HEK293 (cell line): ENCODE results near the gene SLC2A8.

Source experiments
- CTCF ChIA-PET: fragments of 350-600 bp; formaldehyde crosslinking; extraction: SDS; loops from one replicate; lab custom pipeline; 2021; ENCODE audit warnings: antibody characterized with exemption; lab: Yijun Ruan, JAX
- POLR2A ChIA-PET: fragments of 300-600 bp; formaldehyde crosslinking; extraction: SDS; loops from one replicate; lab custom pipeline; 2020; ENCODE audit warnings: antibody characterized with exemption, inconsistent platforms; lab: Yijun Ruan, JAX
- H3K27ac ChIP-seq: fragments of 200-500 bp; sonication (Bioruptor generic); 2 replicates; pipeline ENCODE4 v1.5.1; 2014; ENCODE audit warnings: low read depth, low read length, control low read depth, inconsistent platforms; ENCODE audit errors: extremely low read depth
- H3K36me3 ChIP-seq, 2 experiments: fragments of 200-500 bp in 1 of 2; sonication (Bioruptor generic) in 1 of 2; 1 replicate in 1 of 2; 2 replicates in 1 of 2; pipeline ENCODE4 v1.5.1; 2014 to 2017; ENCODE audit warnings: inconsistent platforms in 2 of 2, low read length in 2 of 2; ENCODE audit not compliant: control insufficient read depth in 2 of 2, insufficient read depth in 1 of 2
- H3K4me1 ChIP-seq: fragments of 200-500 bp; sonication (Bioruptor generic); 2 replicates; pipeline ENCODE4 v1.5.1; 2014; ENCODE audit warnings: mild to moderate bottlenecking, low read length, inconsistent platforms; ENCODE audit not compliant: control insufficient read depth, insufficient read depth
- H3K4me3 ChIP-seq: 2 replicates; pipeline ENCODE4 v1.5.1; 2011; ENCODE audit warnings: low read depth, mild to moderate bottlenecking, control low read depth, low read length, moderate library complexity
- H3K9me3 ChIP-seq: fragments of 200-500 bp; sonication (Bioruptor generic); 2 replicates; pipeline ENCODE4 v1.5.1; 2014; ENCODE audit warnings: low read depth, low read length, inconsistent platforms; ENCODE audit not compliant: control insufficient read depth, insufficient read depth
- EGR2 ChIP-seq: fragments of 450-650 bp; formaldehyde crosslinking; IDR thresholded peaks from 2 replicates; pipeline ENCODE4 v1.5.1; 2016; ENCODE audit warnings: low read depth, missing biosample characterization, missing genetic modification characterization
- GLIS1 ChIP-seq: fragments of 450-650 bp; formaldehyde crosslinking; IDR thresholded peaks from 2 replicates; pipeline ENCODE4 v1.5.1; 2016; ENCODE audit warnings: missing biosample characterization, missing genetic modification characterization
- GLIS2 ChIP-seq: fragments of 450-650 bp; formaldehyde crosslinking; IDR thresholded peaks from 2 replicates; pipeline ENCODE4 v1.5.1; 2016; ENCODE audit warnings: missing biosample characterization, missing genetic modification characterization
- KLF9 ChIP-seq: fragments of 450-650 bp; formaldehyde crosslinking; IDR thresholded peaks from 2 replicates; pipeline ENCODE4 v1.5.1; 2016; ENCODE audit warnings: missing biosample characterization, missing genetic modification characterization, low read depth
- SALL2 ChIP-seq: fragments of 450-650 bp; formaldehyde crosslinking; IDR thresholded peaks from 2 replicates; pipeline ENCODE4 v1.5.0; 2017; ENCODE audit warnings: missing biosample characterization, mild to moderate bottlenecking, missing genetic modification characterization, borderline replicate concordance
- SCRT1 ChIP-seq: fragments of 450-650 bp; formaldehyde crosslinking; IDR thresholded peaks from 2 replicates; pipeline ENCODE4 v1.5.1; 2016; ENCODE audit warnings: missing biosample characterization, missing genetic modification characterization, borderline replicate concordance
- SP3 ChIP-seq: fragments of 450-650 bp; formaldehyde crosslinking; IDR thresholded peaks from 2 replicates; pipeline ENCODE4 v1.5.1; 2016; ENCODE audit warnings: missing biosample characterization, missing genetic modification characterization
- SP7 ChIP-seq: fragments of 450-650 bp; formaldehyde crosslinking; IDR thresholded peaks from 2 replicates; pipeline ENCODE4 v1.5.1; 2016; ENCODE audit warnings: missing biosample characterization, missing genetic modification characterization
- ZEB2 ChIP-seq: fragments of 450-650 bp; formaldehyde crosslinking; IDR thresholded peaks from 2 replicates; pipeline ENCODE4 v1.5.1; 2016; ENCODE audit warnings: missing biosample characterization, missing genetic modification characterization
- ZFP3 ChIP-seq: fragments of 450-650 bp; formaldehyde crosslinking; IDR thresholded peaks from 2 replicates; pipeline ENCODE4 v1.5.1; 2016; ENCODE audit warnings: low read depth, missing biosample characterization, missing genetic modification characterization
- ZFP69B ChIP-seq: fragments of 450-650 bp; formaldehyde crosslinking; IDR thresholded peaks from 2 replicates; pipeline ENCODE4 v1.5.1; 2016; ENCODE audit warnings: missing biosample characterization, missing genetic modification characterization
- ZNF133 ChIP-seq: fragments of 450-650 bp; formaldehyde crosslinking; IDR thresholded peaks from 2 replicates; pipeline ENCODE4 v1.5.1; 2016; ENCODE audit warnings: missing biosample characterization, missing genetic modification characterization
- ZNF169 ChIP-seq: fragments of 450-650 bp; formaldehyde crosslinking; IDR thresholded peaks from 2 replicates; pipeline ENCODE4 v1.5.1; 2016; ENCODE audit warnings: missing biosample characterization, missing genetic modification characterization
- ZNF19 ChIP-seq: fragments of 450-650 bp; formaldehyde crosslinking; IDR thresholded peaks from 2 replicates; pipeline ENCODE4; 2016; ENCODE audit warnings: missing biosample characterization, missing genetic modification characterization, low read depth
- ZNF48 ChIP-seq: fragments of 450-650 bp; formaldehyde crosslinking; IDR thresholded peaks from 2 replicates; pipeline ENCODE4 v1.5.1; 2016; ENCODE audit warnings: missing biosample characterization, missing genetic modification characterization
- ZNF501 ChIP-seq: fragments of 450-650 bp; formaldehyde crosslinking; IDR thresholded peaks from 2 replicates; pipeline ENCODE4 v1.5.1; 2016; ENCODE audit warnings: missing biosample characterization, missing genetic modification characterization
- ZNF555 ChIP-seq: fragments of 450-650 bp; formaldehyde crosslinking; conservative IDR thresholded peaks from 2 replicates; pipeline ENCODE4 v1.5.1; 2017; ENCODE audit warnings: missing biosample characterization, mild to moderate bottlenecking, missing genetic modification characterization, inconsistent platforms
- ZNF600 ChIP-seq: fragments of 450-650 bp; formaldehyde crosslinking; IDR thresholded peaks from 2 replicates; pipeline ENCODE4 v1.5.1; 2016; ENCODE audit warnings: missing biosample characterization, missing genetic modification characterization
- ZNF624 ChIP-seq: fragments of 450-650 bp; formaldehyde crosslinking; IDR thresholded peaks from 2 replicates; pipeline ENCODE4 v1.5.1; 2017; ENCODE audit warnings: missing biosample characterization, missing genetic modification characterization
- ZNF629 ChIP-seq: fragments of 450-650 bp; formaldehyde crosslinking; IDR thresholded peaks from 2 replicates; pipeline ENCODE4 v1.5.1; 2017; ENCODE audit warnings: missing biosample characterization, missing genetic modification characterization
- ZNF664 ChIP-seq: fragments of 450-650 bp; formaldehyde crosslinking; IDR thresholded peaks from 2 replicates; pipeline ENCODE4 v1.5.1; 2016; ENCODE audit warnings: missing biosample characterization, missing genetic modification characterization
- ZNF792 ChIP-seq: fragments of 450-650 bp; formaldehyde crosslinking; IDR thresholded peaks from 2 replicates; pipeline ENCODE4 v1.5.1; 2016; ENCODE audit warnings: missing biosample characterization, missing genetic modification characterization
- ZNF843 ChIP-seq: fragments of 450-650 bp; formaldehyde crosslinking; IDR thresholded peaks from 2 replicates; pipeline ENCODE4 v1.5.1; 2016; ENCODE audit warnings: missing biosample characterization, missing genetic modification characterization
- TF ChIP-seq, protein P1 (sequence below): fragments of 450-650 bp; formaldehyde crosslinking; IDR thresholded peaks from 2 replicates; pipeline ENCODE4 v1.5.1; 2016; ENCODE audit warnings: missing biosample characterization, missing genetic modification characterization
- TF ChIP-seq, protein P2 (sequence below): fragments of 450-650 bp; IDR thresholded peaks from 2 replicates; pipeline ENCODE4 v1.5.1; 2018; ENCODE audit warnings: missing biosample characterization, mild to moderate bottlenecking, missing genetic modification characterization
- TF ChIP-seq, protein P3 (sequence below): fragments of 450-650 bp; formaldehyde crosslinking; IDR thresholded peaks from 2 replicates; pipeline ENCODE4 v1.5.1; 2017; ENCODE audit warnings: missing biosample characterization, mild to moderate bottlenecking, missing genetic modification characterization, moderate library complexity
- TF ChIP-seq, protein P4 (sequence below): fragments of 450-650 bp; formaldehyde crosslinking; IDR thresholded peaks from 2 replicates; pipeline ENCODE4 v1.5.1; 2017; ENCODE audit warnings: missing biosample characterization, missing genetic modification characterization
- TF ChIP-seq, protein P5 (sequence below): fragments of 450-650 bp; formaldehyde crosslinking; optimal IDR thresholded peaks from 2 replicates; pipeline ENCODE3; 2016; ENCODE audit warnings: missing biosample characterization, mild to moderate bottlenecking, missing genetic modification characterization
- TF ChIP-seq, protein P6 (sequence below): fragments of 450-650 bp; formaldehyde crosslinking; IDR thresholded peaks from 2 replicates; pipeline ENCODE4 v1.5.1; 2016; ENCODE audit warnings: missing biosample characterization, missing genetic modification characterization

Gene SLC2A8

DNA sequence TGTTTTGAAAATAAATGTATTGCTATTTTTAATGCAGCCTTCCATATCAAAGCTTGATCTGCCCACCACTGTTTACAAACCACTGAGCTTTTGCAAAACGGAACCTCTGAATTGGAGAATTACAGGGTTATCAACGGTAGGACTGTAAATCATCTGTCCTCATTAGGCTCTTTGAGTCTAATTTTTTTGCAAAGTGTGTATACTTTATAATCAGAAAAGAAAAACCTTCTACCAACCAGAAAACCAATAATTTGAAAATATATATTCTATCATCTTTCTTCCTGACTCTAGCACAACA lies 6.8 kb upstream of the SLC2A8 start:
- H3K4me1 ChIP-seq: peaks cover 12% of the 10 kb centered on the region
- no peak overlapping the region for H3K27ac ChIP-seq
- ChIA-PET CTCF (no interaction called here), POLR2A (no interaction called here)
- TF ChIP-seq ZNF792 (tag by site-specific recombination) (no peak), ZNF19 (no peak), ZNF501 (tag by site-specific recombination) (no peak), KLF9 (tag by site-specific recombination) (no peak), ZNF133 (tag by site-specific recombination) (no peak), ZNF555 (tag by site-specific recombination) (no peak), SP3 (tag by site-specific recombination) (no peak), ZNF169 (no peak), ZNF48 (no peak), SALL2 (no peak), ZFP69B (tag by site-specific recombination) (no peak), GLIS2 (tag by site-specific recombination) (no peak), SP7 (tag by site-specific recombination) (no peak), EGR2 (tag by site-specific recombination) (no peak)
- TF ChIP-seq, protein P1, sequence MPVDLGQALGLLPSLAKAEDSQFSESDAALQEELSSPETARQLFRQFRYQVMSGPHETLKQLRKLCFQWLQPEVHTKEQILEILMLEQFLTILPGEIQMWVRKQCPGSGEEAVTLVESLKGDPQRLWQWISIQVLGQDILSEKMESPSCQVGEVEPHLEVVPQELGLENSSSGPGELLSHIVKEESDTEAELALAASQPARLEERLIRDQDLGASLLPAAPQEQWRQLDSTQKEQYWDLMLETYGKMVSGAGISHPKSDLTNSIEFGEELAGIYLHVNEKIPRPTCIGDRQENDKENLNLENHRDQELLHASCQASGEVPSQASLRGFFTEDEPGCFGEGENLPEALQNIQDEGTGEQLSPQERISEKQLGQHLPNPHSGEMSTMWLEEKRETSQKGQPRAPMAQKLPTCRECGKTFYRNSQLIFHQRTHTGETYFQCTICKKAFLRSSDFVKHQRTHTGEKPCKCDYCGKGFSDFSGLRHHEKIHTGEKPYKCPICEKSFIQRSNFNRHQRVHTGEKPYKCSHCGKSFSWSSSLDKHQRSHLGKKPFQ (tag by site-specific recombination): no peak
- TF ChIP-seq, protein P2, sequence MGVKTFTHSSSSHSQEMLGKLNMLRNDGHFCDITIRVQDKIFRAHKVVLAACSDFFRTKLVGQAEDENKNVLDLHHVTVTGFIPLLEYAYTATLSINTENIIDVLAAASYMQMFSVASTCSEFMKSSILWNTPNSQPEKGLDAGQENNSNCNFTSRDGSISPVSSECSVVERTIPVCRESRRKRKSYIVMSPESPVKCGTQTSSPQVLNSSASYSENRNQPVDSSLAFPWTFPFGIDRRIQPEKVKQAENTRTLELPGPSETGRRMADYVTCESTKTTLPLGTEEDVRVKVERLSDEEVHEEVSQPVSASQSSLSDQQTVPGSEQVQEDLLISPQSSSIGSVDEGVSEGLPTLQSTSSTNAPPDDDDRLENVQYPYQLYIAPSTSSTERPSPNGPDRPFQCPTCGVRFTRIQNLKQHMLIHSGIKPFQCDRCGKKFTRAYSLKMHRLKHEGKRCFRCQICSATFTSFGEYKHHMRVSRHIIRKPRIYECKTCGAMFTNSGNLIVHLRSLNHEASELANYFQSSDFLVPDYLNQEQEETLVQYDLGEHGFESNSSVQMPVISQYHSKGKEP (tag by site-specific recombination): no peak
- TF ChIP-seq, protein P3, sequence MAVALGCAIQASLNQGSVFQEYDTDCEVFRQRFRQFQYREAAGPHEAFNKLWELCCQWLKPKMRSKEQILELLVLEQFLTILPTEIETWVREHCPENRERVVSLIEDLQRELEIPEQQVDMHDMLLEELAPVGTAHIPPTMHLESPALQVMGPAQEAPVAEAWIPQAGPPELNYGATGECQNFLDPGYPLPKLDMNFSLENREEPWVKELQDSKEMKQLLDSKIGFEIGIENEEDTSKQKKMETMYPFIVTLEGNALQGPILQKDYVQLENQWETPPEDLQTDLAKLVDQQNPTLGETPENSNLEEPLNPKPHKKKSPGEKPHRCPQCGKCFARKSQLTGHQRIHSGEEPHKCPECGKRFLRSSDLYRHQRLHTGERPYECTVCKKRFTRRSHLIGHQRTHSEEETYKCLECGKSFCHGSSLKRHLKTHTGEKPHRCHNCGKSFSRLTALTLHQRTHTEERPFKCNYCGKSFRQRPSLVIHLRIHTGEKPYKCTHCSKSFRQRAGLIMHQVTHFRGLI (tag by site-specific recombination): no peak
- TF ChIP-seq, protein P4, sequence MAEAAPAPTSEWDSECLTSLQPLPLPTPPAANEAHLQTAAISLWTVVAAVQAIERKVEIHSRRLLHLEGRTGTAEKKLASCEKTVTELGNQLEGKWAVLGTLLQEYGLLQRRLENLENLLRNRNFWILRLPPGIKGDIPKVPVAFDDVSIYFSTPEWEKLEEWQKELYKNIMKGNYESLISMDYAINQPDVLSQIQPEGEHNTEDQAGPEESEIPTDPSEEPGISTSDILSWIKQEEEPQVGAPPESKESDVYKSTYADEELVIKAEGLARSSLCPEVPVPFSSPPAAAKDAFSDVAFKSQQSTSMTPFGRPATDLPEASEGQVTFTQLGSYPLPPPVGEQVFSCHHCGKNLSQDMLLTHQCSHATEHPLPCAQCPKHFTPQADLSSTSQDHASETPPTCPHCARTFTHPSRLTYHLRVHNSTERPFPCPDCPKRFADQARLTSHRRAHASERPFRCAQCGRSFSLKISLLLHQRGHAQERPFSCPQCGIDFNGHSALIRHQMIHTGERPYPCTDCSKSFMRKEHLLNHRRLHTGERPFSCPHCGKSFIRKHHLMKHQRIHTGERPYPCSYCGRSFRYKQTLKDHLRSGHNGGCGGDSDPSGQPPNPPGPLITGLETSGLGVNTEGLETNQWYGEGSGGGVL (tag by site-specific recombination): no peak
- H3K36me3 ChIP-seq: no peaks in the 10 kb centered on the region
- H3K4me3 ChIP-seq: no peak overlapping the region
- H3K9me3 ChIP-seq: no peaks in the 10 kb centered on the region

DNA sequence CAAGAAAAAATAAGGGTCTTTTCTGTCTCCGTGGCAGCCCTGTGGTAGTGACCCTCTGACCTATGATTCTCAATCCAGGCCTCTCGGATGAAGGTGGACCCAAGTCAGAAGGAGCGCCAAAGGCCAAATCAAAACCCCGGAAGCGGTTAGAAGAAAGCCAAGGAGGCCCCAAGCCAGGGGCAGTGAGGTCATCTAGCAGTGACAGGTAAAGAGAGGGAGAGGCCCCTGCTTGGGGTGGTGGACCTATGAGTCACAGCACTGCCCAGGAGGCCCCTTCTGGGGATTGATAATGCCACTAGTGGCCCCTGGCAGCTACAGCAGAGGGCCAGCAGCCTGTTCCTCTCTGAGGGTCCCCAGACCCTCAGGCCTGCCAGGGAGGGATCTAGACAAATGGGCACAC lies 6.4 kb upstream of the SLC2A8 start:
- no peak overlapping the region for H3K27ac ChIP-seq
- ChIA-PET POLR2A (no interaction called here), CTCF (no interaction called here)
- H3K36me3 ChIP-seq: no peaks in the 10 kb centered on the region
- H3K9me3 ChIP-seq: no peaks in the 10 kb centered on the region
- H3K4me3 ChIP-seq: no peak overlapping the region
- H3K4me1 ChIP-seq: peaks cover 12% of the 10 kb centered on the region
- no peak for TF ChIP-seq ZNF843 (tag by site-specific recombination)
- no peak for TF ChIP-seq ZEB2 (tag by site-specific recombination)
- no peak for TF ChIP-seq ZFP3
- TF ChIP-seq ZNF624 (tag by site-specific recombination): no peak
- TF ChIP-seq ZNF664 (tag by site-specific recombination): no peak
- TF ChIP-seq GLIS1 (tag by site-specific recombination): peak; percentile 69
- TF ChIP-seq, protein P5, sequence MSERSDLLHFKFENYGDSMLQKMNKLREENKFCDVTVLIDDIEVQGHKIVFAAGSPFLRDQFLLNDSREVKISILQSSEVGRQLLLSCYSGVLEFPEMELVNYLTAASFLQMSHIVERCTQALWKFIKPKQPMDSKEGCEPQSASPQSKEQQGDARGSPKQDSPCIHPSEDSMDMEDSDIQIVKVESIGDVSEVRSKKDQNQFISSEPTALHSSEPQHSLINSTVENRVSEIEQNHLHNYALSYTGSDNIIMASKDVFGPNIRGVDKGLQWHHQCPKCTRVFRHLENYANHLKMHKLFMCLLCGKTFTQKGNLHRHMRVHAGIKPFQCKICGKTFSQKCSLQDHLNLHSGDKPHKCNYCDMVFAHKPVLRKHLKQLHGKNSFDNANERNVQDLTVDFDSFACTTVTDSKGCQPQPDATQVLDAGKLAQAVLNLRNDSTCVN: no peak
- no peak for TF ChIP-seq ZNF600 (tag by site-specific recombination)
- TF ChIP-seq, protein P6, sequence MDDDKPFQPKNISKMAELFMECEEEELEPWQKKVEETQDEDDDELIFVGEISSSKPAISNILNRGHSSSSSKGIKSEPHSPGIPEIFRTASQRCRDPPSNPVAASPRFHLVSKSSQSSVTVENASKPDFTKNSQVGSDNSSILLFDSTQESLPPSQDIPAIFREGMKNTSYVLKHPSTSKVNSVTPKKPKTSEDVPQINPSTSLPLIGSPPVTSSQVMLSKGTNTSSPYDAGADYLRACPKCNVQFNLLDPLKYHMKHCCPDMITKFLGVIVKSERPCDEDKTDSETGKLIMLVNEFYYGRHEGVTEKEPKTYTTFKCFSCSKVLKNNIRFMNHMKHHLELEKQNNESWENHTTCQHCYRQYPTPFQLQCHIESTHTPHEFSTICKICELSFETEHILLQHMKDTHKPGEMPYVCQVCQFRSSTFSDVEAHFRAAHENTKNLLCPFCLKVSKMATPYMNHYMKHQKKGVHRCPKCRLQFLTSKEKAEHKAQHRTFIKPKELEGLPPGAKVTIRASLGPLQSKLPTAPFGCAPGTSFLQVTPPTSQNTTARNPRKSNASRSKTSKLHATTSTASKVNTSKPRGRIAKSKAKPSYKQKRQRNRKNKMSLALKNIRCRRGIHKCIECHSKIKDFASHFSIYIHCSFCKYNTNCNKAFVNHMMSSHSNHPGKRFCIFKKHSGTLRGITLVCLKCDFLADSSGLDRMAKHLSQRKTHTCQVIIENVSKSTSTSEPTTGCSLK (tag by site-specific recombination): no peak
- no peak for TF ChIP-seq SCRT1
- TF ChIP-seq ZNF629 (tag by site-specific recombination): peak; percentile 39; the same call in 1 of the 2 replicates
